ENCODE data around the gene REXO2.

GRCh38 chr11:114395736-114396135, 43.5 kb upstream of the REXO2 start:
- TF ChIP-seq CTCF (IDR thresholded peaks at IDR 0.05 in 4 of 5, conservative IDR thresholded peaks at IDR 0.05 in 1 of 5) = no peak
- no peak for TF ChIP-seq POLR2A (IDR thresholded peaks at IDR 0.05)

Data from gastrocnemius medialis (tissue), 4 donors.